Activated CD8-positive, alpha-beta memory T cell treated with anti-CD3 and anti-CD28 coated beads for 36 hours (primary cell): ENCODE data around the gene PLCB2. TPM values are rescaled to one million over a fixed set of nuclear protein-coding genes. Genes with fewer than 3 reads are reported as not detected.

ENCODE experiments used
- CTCF ChIA-PET: fragments of 350-600 bp; sonication (Branson Sonifier 250); formaldehyde crosslinking; loops from one replicate; lab custom pipeline; 2021; ENCODE audit warnings: antibody characterized with exemption; lab: Charles Lee
- POLR2A ChIA-PET: fragments of 350-600 bp; sonication (Branson Sonifier 250); formaldehyde crosslinking; loops from one replicate; lab custom pipeline; 2021; ENCODE audit warnings: antibody characterized with exemption; lab: Charles Lee
- total RNA-seq, 2 experiments: library from RNA; stranded (reverse); gene quantifications; one replicate each; pipeline ENCODE4 v1.2.3, GENCODE V29; 2021

PLCB2 gene
- total RNA-seq, 2 experiments from 2014 or later = 52.3 to 53.3 TPM

DNA sequence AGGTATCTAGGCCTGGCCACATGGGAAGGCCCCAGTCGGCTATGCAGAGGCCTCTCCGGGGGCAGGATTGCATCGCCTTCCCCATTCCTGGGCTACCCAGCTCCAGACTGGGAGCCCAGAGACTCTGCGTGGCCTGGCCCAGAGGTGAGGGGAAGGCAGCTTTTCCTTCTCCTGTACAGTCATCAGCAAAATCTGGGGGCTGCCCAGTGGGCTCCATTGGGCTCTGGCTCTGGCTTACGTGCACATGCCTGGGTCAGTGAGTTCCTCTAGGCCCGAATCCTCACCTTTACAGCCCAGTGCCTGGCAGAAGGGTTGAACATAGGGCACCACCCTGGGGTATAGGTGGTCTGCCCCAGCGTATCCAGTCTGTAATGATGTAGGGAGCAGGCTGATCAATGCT lies 20.9 kb downstream of the PLCB2 start:
- ChIA-PET POLR2A (no interaction called here), CTCF (interaction anchor here (1.5 to 3.1 kb wide), 4 partner anchors 12 to 51 kb away, joined by 4 to 13 read pairs (median 6); no protein-coding TSS in a partner anchor)

DNA sequence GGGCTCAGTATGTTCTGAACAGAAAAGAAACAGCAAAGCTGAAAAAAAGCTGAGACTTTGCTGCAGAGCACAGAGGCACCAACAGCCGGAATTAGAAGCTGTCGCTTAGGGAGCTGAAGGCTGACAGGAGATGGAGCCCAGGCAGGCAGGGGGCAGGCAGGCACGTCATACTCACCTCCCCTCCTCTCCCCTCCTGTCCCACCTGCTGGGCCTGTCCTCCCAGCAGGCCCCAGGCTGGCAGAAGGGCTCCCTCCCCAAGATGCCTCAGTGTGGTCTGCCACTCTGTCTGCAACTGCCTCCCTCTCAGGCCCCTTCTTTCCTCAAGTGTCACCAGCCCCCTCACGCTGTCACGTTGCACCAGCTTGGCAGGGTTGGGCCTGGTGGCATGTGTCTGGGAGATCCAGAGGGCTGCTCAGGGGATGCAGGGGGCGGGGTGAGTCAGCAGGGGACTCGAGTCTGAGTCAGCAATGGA lies 21.6 kb downstream of the PLCB2 start:
- ChIA-PET POLR2A (no interaction called here), CTCF (interaction anchor here (1.2 to 1.9 kb wide), 5 partner anchors 10 to 100 kb away, joined by 3 to 6 read pairs (median 4); no protein-coding TSS in a partner anchor)

DNA sequence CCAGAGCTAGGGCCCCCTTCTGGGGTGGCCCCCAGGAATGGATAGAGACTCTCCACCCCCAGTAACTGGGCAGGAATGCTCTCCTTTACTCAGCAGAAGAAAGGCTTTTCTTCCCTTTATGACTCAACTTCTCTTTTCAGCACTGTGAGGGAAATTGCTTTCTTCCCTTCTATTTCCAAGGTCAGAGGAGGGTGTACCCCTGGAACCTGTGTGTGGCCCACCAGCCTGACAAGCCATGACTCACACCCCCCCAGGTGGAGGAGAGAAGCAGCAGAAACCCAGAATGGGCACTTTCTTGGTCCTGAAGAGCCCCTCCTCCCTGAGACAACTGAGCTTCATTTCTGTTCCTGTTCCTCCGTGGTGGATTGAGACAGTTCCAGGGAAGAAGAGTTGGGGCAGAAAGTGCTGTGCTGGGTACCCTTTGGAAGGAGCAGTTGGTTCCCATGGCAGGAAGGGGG lies 22.2 kb downstream of the PLCB2 start:
- ChIA-PET CTCF (interaction anchor here (1.0 to 1.9 kb wide), 6 partner anchors 10 to 101 kb away, joined by 3 to 6 read pairs (median 4); no protein-coding TSS in a partner anchor), POLR2A (no interaction called here)

DNA sequence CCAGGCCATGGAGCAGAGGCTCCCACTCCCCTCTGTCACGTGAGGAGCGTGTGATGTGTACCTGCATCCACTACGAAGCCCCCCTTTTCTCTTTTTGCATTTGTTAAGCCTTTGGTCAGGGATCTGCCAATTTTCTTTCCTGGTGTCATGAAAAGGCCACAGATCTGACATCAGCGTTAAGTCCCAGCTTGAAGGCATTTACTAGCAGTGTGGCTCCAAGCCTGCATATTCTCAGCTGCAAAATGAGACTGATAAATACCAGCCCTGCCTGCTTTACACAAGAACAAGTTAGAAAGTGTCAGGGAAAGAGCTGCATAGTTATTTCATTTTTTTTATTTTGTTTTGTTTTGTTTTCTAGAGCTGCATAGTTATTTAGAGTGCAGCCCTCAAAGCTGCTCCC lies 22.6 kb downstream of the PLCB2 start:
- CTCF ChIA-PET = interaction anchor here (1.0 to 1.9 kb wide), 6 partner anchors 9 to 101 kb away, joined by 3 to 6 read pairs (median 4); no protein-coding TSS in a partner anchor

DNA sequence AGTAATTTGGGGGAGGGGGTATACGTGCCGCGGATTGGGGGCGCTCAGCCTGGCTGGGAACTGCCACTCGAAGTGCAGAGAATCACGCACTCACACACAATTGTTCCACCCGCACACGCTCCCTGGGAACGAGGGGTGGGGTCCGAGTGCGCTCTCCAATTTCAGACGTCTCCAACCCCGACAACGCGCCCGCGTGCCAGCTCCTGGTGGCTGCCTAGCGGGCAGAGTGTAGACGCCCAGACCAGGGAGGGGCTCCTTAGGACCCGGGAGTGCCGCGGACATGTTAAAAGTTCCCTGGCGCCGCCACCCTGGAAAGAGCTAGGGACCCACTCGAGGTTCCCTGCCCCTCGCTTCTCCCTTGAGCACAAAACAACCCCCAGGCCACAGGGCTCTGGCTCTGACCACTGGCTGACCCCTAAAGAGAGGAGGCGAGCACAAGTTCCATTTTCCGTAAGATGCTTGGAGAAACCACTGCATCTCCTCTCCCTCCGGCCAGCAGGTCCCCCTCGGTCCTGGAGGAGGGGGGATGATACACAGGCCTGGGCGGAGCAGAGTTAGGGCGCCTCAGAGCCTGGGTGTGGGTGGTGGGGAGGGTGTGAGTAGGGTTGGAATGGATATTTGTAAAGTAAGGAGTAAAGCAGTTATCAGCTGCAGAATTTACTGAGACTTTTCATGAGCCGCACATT lies 24.0 kb downstream of the PLCB2 start:
- ChIA-PET POLR2A (interaction anchor here (1.3 kb wide), 1 partner anchor 25 kb away, joined by 7 read pairs; no protein-coding TSS in a partner anchor), CTCF (interaction anchor here (0.7 to 2.2 kb wide), 6 partner anchors 14 to 74 kb away, joined by 3 to 14 read pairs (median 4); partner anchors contain the start of genes DISP2 and PLCB2)

More for the DNA sequence above, 22.6 kb downstream of the PLCB2 start:
- POLR2A ChIA-PET = no interaction called here

DNA sequence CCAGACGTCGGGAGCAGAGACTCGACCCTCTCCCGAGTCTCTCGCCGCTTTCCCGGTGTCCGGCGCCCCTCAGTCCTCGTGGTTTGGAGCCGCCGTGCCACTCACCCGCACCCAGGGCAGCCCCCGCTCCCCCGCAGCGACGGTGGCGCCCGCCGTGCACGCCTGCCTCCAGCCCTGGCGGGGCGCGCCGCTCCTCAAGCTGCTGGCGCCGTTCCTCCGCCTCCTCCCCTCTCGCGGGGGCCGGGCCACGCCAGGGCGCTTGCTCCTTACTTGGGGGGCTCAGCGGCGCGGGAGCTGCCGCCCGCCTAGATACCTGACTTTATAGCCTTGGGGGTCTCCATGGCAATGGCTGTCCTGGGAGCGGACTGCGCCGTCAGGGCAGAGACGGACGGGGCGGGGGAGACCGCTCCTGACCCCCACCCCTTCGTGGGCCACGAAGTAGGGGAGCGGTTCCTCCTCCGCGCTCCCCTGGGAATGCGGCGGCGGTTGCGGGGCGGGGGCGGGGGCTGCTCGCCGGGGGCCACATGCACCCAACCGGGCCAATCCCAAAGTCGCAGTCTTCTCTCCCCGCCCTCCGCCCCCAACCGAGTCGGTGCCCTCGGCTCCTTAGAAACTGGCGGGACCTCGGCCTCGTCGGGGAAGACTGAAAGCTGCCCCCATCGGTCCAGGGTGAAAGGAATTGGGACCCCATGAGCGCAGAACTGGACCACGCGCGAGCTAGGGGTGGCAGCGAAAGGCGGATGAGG lies 24.7 kb downstream of the PLCB2 start, which contains the start of gene ANKRD63:
Gene ANKRD63 (minus strand): TSS at position 196 of the 746 bp plus-strand sequence. CDS start 478 bp downstream, outside the sequence.
- ChIA-PET POLR2A (interaction anchor here (0.6 to 1.3 kb wide), 2 partner anchors 26 to 197 kb away, joined by 3 to 7 read pairs; no protein-coding TSS in a partner anchor), CTCF (interaction anchor here (0.6 to 2.2 kb wide), 9 partner anchors 15 to 75 kb away, joined by 3 to 14 read pairs (median 4); partner anchors contain the start of genes DISP2 and PLCB2)

DNA sequence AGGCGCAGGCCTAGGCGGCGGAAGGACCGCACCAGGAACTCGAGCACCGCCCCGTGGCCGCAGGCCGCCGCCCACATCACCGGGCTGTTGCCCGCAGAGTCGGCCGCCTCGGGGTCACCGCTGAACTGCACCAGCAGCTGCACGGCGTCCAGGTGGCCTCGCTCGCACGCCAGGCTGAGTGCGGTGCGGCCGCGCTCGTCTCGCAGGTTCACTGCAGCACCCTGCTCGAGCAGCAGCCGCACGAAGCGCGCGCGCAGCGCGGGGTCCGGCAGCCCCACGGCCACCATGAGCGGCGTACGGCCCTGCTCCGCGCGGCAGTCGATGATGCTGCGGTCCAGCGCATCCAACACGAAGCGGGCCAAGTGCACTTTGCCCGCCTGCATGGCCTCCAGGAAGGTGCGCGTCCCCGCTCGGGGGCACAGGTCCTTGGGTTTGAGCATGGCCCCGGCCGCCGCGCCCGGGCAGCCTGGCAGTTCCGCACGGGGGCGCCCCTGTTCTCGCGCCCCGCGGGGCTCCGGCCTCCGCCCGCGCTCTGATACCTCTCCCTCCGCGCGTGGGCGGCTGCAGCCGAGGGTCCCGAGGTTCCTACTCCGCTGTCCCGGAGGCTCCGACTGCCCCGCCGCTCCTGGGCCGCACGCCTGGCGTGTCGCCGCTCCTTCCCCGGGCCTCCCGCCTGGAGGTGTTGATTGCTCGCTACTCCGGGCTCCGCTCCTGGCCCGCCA lies 25.4 kb downstream of the PLCB2 start:
- POLR2A ChIA-PET = interaction anchor here (1.3 kb wide), 1 partner anchor 27 kb away, joined by 7 read pairs; no protein-coding TSS in a partner anchor
- CTCF ChIA-PET = interaction anchor here (0.8 to 2.2 kb wide), 7 partner anchors 16 to 52 kb away, joined by 3 to 14 read pairs (median 4); partner anchors contain the start of gene PLCB2

DNA sequence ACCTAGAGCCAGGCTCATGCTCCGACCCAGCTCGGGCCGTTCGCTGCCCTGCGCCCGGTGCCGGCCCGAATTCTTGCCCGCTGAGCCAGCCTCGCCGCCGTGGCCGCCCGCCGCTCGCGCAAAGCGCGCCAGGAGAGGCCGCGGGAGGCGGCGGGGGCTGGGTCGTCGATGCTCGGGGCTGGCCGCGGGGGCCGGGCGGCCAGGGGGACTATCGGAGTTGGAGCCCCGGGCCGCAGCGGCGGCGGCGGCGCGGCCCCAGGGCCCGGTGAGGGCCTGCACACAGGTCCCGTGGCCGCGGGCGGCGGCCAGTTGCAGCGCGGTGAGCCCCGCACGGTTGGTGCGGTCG lies 26.0 kb downstream of the PLCB2 start:
- POLR2A ChIA-PET = no interaction called here
- CTCF ChIA-PET = interaction anchor here (1.1 kb wide), 1 partner anchor 25 kb away, joined by 3 read pairs; no protein-coding TSS in a partner anchor

DNA sequence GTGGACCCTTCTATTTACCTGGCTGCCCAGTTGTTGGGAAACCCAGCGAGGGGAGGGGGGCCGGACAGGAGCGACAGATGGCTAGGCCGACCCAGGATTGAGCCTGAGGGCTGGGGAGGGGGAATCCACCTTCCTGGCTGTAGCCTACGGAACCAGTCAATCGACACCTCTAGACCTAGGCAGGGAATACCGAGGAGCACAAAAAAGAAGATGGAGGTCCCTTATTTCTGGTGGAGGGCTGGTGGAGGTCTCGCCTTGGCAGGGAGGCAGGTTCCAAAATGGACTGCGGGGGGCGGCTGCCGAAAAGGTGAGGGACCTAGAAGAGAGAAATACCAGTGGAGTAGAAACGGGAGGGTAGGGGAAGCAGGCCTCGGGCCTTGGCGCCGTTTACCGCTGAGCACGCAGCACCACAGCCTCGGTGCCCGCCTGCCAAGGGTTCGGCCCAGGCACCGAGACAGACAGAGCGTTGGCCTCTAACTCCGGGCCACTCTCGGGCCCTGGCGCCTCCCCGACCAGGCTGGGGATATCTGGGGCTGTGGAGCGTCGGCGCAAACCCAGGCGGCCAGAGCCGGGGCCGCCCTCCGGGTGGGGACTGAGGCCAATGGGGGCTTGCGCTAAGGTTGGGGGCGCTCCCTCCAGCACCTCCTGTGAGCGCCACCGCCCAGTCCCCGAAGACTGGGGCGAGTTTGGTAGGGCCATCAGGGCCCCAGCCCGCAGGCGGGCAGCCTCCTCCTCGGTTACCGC lies 26.5 kb downstream of the PLCB2 start:
- POLR2A ChIA-PET = no interaction called here
- CTCF ChIA-PET = interaction anchor here (1.1 to 4.8 kb wide), 6 partner anchors 7 to 63 kb away, joined by 3 to 102 read pairs (median 9); partner anchors contain the start of genes CCDC9B and PLCB2

DNA sequence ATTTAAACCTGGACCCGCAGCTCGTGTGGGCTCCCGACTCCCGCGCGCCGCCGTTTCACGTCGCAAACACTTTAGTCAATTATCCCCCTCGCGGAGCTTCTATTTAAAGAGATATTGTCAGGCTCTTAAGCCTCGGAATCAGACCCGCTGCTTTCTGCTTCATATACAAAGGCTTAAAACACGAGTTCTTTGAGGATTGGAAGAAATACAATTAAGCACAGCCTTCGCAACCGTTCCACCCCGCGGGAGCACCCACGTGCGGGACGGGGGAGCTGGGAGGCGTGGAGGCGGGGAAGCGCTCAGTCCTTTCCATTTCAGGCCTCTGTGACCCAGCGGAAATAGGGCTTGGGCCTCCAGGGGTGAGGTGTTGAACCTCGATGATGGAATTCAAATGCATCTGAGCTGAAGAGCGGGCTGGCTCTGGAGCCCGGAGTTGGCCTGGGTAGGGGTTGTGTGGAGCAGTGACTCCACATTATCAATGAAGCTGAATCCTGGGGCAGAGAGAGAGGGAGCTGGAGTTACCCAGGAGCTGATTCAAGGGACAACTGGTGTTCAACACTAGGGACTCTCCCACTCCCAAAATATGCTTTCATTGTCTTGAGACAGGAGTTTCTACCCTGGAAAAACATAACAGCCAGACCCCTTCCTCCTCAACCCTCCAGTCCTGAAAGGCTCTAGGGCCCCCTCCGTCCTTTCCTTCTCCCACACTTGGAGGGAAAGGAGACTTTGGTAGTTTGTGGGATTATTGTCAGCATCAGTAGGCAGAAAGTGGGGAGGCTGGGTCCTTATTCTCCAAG lies 27.3 kb downstream of the PLCB2 start:
- ChIA-PET CTCF (interaction anchor here (1.2 to 4.8 kb wide), 10 partner anchors 8 to 64 kb away, joined by 4 to 102 read pairs (median 8); partner anchors contain the start of genes CCDC9B and PLCB2), POLR2A (interaction anchor here (0.9 kb wide), 1 partner anchor 27 kb away, joined by 3 read pairs; the partner anchor contains the start of gene PLCB2)

DNA sequence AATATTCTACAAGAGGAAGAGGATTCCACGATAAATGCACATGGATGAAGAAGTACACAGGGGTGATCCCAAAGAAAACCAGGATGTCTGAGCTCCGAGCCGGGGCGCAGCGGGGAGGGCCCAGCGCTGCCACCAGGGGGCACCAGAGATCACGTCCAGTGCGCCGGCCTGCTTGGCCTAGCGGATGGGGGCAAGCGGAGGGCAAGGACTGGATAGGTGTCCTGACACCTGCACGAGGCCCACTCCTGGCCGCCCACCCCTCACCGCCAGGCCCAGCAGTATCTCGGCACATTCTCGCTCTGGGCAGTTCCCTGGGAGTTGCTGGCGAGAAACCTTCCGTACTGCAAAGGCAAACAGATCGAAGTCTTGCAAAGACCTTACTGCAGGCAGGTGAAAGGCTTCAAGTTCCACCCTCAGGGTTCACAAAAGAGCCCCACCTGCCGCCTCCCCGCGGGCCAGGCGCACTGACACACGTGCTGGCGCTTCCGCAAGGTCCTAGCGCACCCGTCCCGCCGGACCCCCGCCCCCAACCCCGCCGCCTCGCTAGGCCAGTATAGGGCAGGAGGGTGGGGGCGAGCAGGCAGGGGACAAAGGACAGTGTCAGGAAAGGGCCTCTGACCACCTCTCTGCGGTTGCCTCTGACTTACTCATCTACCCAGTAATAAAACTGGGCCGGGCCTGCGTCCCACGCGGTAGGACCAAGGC lies 28.1 kb downstream of the PLCB2 start:
- CTCF ChIA-PET = interaction anchor here (0.5 to 4.8 kb wide), 42 partner anchors 9 to 247 kb away, joined by 3 to 102 read pairs (median 4); partner anchors contain the start of genes CCDC9B, PAK6 and PLCB2
- POLR2A ChIA-PET = interaction anchor here (0.9 to 1.7 kb wide), 2 partner anchors 28 to 30 kb away, joined by 3 to 6 read pairs; partner anchors contain the start of gene PLCB2

DNA sequence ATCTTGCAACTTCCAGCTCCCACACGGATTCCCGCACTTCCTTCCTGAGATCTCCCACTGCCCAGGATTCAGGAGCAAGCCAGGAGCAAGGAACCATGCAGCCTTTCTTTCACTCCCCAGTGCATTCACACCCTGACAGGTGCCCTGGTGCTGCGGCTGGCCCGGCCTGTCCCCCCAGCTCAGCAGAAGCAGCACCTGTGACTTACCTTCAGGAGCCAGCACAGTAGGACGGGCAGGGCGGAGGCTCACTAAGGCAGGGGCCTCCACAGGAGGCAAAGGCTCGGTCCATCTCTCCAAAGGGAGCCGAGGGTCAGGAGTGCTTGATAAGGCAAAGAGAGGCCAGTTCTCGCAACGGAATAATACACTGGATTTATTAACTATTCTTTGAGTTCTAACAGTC lies 29.7 kb downstream of the PLCB2 start:
- ChIA-PET POLR2A (interaction anchor here (1.7 kb wide), 1 partner anchor 31 kb away, joined by 6 read pairs; no protein-coding TSS in a partner anchor), CTCF (interaction anchor here (1.3 to 4.8 kb wide), 10 partner anchors 14 to 62 kb away, joined by 3 to 102 read pairs (median 6); partner anchors contain the start of genes CCDC9B, PAK6 and PLCB2)

DNA sequence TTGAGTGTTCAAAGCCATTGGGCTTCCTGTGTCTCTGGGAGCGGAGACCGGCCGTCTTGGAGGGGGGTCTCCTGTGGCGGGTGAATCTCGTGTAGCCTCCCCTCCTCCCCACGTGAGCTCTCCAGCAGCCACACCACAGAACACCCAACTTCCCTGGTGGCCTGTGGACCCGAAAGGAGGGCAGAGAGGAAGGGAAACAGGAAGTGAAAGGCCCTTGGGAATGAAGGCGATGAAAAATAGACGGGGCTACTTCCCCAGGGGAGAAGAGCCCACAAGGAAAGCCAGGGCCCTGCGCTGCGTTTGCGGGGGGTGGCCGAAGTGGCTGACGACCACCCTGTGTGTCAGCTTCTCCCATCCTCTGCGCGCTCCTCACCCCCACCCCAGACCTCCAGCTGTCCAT lies 30.3 kb downstream of the PLCB2 start:
- CTCF ChIA-PET = interaction anchor here (3.7 to 4.8 kb wide), 3 partner anchors 20 to 60 kb away, joined by 9 to 102 read pairs (median 15); partner anchors contain the start of gene PLCB2
- POLR2A ChIA-PET = no interaction called here

DNA sequence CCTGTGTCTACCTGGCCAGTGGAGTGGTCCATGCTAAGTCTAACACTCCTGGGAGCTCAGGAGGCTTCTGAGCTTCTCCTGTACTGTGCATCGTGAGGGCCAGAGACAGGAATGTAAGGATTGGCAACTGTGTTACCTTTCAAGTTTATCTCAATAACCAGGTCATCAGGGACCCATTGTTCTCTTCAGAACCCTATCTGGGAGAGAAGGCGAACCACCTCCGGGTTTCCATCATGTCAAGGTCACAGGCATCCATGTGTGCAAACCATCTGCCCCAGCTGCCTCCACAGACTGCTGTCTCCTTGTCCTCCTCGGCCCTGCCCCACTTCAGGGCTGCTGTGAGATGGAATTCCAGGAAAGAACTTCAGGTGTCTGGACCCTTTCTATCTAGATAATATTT lies 30.8 kb downstream of the PLCB2 start:
- POLR2A ChIA-PET = no interaction called here
- CTCF ChIA-PET = interaction anchor here (1.1 to 4.8 kb wide), 6 partner anchors 20 to 231 kb away, joined by 3 to 102 read pairs (median 6); partner anchors contain the start of gene PLCB2

DNA sequence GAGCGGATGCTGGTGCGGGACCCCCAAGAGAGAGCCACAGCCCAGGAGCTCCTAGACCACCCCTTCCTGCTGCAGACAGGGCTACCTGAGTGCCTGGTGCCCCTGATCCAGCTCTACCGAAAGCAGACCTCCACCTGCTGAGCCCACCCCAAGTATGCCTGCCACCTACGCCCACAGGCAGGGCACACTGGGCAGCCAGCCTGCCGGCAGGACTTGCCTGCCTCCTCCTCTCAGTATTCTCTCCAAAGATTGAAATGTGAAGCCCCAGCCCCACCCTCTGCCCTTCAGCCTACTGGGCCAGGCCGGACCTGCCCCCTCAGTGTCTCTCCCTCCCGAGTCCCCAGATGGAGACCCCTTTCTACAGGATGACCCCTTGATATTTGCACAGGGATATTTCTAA lies 31.8 kb downstream of the PLCB2 start:
- ChIA-PET CTCF (interaction anchor here (1.1 to 4.9 kb wide), 10 partner anchors 10 to 230 kb away, joined by 3 to 63 read pairs (median 6); partner anchors contain the start of genes CCDC9B and PLCB2), POLR2A (no interaction called here)
